Hematopoietic multipotent progenitor cell treated with erythropoietin and hydrocortisone succinate and interleukin-3 and kit ligand, for 8 days (in vitro differentiated cells): ENCODE measurements around the gene CCDC12.
A peak's percentile ranks its signal among the peaks of the same experiment; 100 is the strongest.
"Not testable (repeated sequence)": the region's sequence is repeated elsewhere in the genome, so short reads cannot be mapped to it uniquely, and the experiment has no call there.

ENCODE experiments used
- DNase-seq: peaks from one replicate; pipeline ENCODE4 v3.0.0-alpha.2; 2015

CCDC12 gene

DNA sequence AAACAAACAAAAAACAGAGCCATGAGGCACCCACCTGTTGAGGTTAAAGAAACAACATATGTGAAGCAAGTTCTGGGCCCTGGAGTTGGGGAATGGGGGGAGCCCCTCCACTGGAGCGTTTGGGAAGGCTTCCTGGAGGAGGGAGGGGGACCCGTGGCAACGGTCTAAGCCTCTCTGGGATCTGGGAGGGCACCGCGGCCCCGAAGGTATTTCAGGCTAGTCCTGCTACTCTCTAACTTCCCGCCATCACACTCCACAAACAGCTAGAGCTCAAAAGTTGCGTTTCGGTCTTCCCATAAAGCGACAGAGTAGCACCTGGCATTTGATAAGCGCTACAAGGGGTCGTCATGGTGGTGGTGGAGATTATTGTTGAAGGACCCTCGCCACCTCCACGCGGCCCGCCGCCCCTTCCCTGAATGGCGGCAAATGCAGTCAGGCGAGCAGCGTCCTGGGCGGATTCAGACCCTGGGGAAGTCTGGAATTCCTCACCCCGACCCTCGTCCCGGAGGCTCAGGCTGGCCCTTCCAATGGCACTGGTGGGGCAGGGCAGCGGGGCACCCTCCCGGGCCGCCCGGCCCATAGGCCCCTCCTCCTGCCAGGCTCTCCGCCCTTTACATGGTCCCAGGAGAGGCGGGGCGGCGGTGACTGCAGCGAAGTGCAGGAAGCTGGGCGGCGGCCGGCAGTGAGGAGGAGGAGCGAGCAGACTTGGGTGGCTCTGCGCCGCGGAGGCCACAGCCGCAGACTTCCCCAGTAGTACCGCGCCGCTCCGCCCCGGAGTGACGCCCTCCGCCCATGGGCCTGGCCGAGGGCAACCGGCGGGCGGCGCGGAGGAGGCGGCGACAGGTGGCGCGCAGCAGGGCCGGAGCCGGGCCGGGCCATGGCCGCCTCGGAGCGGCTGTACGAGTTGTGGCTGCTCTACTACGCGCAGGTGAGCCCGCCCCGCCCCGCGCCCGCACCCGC is 2.7 kb upstream of the CCDC12 start, which contains the start of gene NBEAL2:
TSS of gene NBEAL2 (plus strand) at position 682 of the 960 bp plus-strand sequence. CDS start at position 878, 196 bp downstream.
- peak; percentile 96 for DNase-seq

DNA sequence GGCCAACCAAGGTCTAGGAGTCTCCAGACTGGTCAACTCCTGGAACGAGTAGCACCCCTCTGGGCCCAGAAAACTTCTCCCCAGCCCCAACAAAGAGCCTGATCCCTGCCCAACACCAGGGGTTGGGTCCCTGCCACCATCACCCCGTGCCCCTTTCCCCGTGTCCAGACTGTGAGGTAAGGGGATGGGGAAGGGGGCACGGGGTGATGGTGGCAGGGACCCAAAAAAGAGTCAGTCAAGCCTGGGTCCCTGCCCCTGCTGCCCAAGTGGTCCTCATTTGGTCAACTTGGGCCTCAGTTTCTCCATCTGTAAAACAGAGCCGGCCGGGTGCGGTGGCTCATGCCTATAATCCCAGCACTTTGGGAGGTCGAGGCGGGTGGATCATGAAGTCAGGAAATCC is 1.8 kb upstream of the CCDC12 start:
- DNase-seq = no peak

DNA sequence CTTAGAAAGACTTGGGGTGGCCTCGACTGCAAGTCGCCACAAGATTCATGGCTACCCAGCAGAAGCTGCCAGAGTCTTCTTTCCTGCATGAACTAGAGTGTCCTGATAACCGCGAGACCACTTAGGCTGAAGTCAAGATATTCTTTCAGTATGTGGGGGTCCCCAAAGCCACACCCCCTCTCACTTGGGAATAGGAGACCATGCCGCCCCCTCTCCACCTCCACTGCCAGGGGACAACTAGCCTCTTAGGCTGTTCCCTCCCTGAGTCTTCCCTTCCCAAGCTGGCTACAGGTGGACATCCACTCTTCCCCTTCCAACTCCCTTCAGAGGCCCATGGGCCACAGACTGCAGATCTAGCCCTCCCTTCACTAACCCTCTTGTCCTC is 1.3 kb upstream of the CCDC12 start:
- no peak for DNase-seq

DNA sequence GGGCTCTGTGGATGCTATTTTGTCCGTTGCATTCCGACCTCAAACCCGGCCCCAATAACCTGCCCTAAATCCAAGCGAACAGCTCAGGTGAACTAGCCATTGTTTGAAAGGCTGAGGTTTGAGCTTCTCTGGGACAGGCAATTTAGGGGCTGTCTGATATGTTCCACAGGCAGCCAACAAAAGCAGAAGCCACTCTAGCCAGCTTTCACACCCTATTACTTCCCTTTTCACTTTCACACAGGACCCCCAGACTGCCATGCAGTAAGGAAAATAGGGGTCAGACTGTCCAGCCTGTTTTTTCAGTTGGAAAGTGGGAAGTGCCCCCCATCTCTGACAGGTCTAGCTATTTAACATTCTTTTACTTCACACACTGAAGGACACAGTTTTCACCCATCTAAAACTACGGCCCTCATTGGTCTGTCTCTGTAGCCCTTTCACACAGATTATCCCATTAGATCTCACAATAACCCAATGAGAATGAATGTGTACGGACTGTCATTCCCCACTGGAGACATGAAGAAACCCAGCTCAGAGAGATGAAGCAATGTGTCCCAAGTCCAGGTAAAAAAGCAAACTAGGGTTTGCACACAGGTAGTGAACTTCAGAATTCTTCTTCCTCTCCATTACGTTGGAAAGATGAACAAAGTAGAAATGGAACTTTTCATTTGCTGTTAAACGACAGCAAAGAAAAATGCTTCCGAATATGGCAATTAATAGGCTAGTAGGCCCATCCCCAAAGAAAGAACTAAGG is 1.9 kb downstream of the CCDC12 start:
- no peak for DNase-seq

DNA sequence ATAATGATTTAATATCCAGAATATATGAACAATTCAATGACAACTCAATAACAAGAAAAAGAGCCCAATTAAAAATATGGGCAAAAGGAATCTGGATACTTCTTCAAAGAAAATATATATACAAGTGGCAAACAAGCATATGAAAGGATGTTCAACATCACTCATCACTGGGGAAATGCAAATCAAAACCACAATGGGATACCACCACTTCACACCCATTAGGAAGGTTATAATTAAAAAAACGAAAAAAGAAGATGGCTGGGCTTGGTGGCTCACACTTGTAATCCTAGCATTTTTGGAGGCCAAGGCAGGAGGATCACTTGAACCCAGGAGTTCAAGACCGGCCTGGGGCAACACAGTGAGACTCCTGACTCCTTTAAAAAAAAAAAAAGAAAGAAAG is 4.1 kb downstream of the CCDC12 start:
- no peak for DNase-seq

DNA sequence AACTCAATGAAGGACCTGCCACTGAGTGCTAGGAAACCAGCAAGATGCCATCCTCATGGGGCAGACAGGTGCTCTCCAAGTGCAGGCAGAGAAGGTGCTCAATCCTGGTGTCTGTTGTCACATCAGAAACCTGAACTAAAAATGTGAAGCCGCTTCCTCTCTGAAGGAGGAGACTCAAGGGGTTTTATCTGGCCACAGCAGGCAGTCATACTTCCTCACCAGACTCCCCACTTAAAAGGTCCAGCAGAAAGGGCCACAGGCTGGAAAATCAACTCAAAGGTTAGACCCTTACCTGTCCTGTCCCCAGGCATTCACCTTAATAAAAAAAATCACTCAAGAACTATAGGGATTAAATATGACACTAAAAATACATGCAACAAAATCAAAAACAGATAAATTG is 4.8 kb downstream of the CCDC12 start:
- peak; percentile 59 for DNase-seq

DNA sequence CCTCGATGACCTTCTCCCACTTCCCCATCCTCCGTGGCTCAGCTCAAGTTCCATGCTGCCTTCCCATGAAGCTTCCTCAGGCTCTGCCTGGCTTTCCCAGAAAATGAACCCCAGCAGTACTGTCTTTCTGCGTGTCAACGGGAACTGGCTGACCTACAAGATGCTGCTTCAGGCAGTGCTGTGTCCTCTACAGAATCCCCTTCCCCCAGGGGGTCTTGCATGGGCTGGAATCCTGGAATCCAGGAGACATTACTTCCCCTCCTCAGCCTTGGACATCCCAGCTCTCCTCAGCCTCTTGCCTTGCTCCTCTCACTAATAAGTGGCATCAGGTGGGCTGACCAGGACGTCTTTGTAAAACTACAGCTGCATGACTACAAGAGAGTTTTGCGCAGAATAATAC is 5.4 kb downstream of the CCDC12 start:
- DNase-seq = no peak

DNA sequence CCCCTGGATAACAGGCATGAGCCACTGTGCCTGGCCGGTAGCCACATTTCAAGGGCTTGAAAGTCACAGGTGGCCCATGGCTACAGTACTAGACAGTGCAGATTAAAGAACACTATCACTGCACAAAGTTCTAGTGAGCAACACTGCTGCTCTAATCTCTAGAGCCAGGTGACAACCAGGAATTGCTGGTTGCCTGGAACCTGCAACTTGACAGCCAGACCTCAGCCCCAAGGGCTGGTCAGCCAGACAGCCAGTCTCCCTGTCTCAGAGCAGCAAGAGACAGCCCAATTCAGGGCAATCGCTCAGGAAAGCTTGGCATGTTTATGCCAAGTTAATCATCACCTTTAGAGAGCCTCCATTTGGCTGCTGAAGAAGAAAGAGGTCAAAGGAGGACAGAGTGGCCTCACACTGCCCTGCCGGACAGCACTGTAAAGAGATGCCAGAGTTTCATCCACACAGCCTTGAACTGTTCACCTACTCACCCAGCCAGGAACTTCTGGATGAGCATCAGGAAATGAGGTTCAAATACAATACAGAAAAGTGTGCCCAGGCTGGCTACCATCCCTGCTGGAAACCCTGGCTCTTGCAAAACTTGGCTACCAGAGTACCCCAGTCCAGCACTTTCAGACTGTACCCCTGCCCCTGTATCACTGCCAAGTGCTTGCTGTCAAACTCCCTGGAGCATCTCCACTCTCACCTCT is 6.0 kb downstream of the CCDC12 start:
- peak; percentile 45 for DNase-seq

DNA sequence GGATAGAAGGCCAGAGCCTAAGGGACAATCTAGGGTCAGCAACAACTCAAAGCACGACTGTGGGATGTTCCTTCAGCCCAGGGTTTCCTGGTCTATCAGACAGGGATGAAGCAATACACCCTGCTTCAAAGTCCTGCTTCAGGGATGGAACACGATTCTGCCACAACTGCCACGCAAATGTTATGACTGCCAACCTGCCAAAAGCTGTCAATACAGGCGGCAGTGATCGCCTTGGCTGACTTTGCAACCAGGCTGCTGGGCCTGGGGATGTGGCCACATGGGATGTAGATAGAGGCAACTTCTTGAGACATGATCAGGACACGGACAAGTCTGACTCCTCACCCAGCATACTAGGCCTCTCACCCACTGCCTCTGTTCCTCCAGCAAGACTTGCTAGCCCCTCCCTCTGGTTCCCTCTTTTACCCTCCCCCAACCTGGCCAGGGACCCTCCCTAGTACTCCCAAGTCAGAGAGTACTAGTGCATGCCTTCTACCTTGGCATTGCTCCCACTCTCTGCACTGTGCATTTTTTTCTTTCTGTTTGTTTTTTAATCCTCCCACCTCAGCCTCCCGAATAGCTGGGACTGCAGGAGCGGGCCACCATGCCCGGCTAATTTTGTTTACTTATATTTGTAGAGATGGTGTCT is 7.6 kb downstream of the CCDC12 start:
- DNase-seq = no peak

DNA sequence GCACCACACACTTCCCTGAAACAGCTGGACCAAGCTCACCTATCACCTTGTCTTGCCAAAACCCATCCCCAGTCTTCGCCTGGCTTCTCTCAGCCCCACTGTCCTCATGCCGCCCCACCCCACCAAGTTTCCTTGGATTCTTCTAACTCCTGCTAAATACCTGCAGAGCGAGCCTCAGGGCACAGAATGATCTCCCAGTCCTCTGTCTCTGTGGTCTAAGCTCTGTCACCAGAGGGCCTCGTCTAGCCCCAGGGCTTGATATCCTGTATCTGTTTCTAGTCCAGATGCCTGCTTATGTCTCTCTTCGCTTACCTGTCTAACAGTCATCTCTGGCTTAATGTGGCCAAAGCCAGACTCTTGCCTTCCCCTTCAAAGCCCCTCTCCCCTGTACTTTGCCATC is 9.7 kb downstream of the CCDC12 start:
- no peak for DNase-seq

DNA sequence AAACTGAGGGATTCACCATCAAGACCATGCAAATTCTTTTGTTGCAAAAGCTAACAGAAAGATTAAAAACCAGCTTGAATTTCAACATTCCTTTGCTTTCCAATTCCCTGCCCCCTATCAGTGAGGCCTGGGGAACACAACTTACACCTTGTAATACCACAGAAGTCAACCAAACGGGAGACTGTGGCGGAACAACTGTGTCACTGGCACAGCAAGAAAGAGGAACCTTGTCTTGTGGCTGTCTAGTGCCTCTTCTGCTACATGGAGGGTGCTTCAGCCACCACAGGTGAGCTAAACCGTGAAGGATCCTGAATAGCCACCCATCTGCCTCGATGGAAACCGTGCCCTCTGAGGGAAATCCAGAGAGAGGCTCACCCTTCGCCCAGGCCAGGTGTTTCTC is 11.4 kb downstream of the CCDC12 start:
- DNase-seq = peak; percentile 42

DNA sequence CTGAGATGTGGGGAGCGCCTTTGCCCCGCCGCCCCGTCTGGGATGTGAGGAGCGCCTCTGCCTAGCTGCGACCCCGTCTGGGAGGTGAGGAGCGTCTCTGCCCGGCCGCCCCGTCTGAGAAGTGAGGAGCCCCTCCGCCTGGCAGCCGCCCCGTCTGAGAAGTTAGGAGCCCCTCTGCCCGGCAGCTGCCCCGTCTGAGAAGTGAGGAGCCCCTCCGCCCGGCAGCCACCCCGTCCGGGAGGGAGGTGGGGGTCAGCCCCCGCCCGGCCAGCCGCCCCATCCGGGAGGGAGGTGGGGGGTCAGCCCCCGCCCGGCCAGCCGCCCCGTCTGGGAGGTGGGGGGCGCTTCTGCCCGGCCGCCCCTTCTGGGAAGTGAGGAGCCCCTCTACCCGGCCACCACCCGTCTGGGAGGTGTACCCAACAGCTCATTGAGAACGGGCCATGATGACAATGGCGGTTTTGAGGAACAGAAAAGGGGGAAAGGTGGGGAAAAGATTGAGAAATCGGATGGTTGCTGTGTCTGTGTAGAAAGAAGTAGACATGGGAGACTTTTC is 12.4 kb downstream of the CCDC12 start:
- not testable (repeated sequence) for DNase-seq

DNA sequence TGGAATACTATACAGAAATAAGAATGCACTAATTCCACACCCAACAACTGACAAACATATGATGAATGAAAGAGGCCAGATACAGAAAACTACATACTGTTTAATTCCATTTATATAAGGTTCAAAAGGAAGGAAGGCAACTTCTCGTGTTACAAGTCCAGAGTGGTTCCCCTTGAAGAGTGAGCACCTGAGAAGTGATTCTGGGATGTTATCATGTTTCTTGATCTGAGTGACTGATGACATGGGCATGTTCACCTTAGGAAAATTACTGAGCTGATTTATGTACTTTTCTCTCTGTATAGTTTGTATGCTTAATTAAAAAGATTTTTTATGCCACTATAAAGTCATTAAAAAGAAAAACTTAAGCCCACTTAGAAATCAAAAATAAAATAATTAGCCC is 13.6 kb downstream of the CCDC12 start:
- DNase-seq = no peak

DNA sequence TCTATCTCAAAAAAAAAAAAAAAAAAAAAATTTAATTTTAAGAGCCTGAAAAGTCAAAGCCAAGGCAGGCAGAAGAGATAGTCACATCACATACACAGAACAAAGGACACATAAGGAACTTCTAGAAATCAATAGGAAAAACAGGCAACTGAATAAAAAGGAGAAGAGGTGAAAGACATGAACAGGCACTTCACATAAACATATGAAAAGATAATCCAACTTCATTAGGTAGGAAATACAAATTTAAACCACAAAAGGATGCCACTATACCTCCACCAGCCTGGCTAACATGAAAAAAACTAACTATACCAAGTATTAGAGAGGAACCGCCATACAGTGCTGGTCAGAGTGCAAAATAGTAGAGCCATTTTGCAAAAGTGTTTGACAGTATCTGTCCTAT is 14.1 kb downstream of the CCDC12 start:
- DNase-seq = no peak

DNA sequence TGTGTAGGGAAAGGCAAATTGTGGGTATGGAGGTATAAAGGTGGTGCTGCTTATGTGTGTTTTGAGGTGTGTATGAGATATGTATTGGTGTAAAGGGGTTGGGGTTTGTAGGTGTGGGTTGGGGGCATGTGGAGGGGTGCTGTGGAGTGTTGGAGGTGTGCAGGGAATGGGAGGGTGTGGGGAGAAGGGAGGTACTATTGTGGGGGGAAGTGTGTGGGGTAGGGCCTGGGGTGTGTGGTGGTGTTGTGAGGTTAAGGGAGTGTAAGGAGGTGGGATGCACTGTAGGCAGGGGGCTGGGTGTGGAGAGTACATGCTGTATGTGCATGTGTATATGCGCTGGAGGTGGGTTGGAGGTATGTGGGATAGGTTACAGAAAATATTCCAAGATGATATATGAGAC is 15.7 kb downstream of the CCDC12 start:
- DNase-seq = no peak

DNA sequence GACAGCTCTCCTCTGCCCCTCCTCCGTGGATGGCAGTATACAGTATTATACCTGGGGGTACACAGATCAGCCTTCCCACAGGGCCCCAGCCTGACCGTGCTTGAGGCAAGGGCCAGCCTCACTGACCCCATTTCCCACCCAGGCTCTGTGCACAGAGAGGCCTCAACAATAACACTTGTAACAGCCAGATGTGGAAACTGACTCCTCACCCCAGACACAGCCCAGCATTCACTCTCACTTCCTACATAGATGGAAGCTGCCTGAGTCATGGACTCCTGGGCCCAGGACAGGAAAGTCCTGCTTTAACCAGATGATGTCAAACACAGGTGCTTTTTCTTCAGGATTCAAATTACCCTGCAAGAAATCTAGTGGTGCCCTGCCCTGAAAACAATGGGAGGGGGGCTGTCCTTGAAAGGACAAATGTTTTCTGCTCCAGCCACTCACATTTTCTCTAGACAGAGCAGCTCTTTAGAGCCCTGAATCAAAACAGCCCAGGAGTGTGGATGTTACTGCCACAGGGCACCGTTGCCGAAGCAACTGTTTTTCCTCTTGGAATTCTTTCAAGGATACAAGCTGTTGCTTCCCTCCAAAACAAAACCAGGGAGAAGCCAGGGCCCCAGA is 16.4 kb downstream of the CCDC12 start:
- DNase-seq = no peak

DNA sequence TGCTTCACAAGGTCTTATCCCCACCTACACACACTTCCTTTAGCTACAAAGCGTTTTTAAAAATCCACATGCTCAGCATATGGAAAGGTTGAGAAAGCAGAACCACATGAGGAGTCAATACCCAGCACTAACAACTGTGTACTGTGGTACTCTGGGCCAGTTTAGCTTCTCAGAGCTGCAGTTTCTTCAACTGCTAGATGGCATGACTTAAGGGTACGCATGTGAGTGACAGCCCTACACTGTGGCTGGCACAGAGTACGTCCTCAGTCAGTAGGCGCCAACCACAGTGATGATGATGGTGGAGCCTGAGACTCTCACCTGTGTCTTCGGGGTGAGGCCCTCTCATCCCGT is 17.4 kb downstream of the CCDC12 start:
- no peak for DNase-seq

DNA sequence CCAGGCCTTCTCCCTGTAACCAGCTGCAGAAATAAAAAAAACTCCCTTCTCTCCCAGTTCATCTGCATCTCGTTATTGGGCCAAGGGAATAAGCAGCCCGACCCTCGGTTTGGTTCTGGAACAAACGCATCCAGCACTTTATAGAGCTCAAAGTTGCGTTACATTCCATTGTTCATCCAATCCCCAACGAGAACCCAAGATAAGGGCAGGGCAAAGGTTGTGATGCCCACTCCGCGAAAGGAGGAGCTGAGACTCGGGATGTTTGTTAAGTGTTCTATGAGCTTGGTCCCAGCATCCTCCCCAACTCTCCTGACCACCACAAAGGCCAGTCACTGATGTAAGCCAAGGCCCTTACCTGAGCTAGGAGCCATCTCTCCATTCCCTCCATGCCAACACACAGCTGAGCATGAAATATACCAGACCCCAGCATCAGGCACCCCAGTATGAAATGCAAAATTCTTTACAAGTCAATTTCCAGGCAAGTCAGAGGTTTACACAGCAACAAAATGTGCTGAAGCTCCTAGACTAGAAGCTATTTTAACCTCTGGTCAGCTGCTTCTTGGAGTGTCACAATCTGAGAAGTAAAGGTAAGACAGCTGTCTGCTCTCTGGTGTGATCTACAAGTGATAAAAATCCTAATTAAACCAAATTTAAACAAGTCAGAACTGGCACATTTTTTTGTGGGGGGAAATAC is 17.9 kb downstream of the CCDC12 start:
- no peak for DNase-seq

DNA sequence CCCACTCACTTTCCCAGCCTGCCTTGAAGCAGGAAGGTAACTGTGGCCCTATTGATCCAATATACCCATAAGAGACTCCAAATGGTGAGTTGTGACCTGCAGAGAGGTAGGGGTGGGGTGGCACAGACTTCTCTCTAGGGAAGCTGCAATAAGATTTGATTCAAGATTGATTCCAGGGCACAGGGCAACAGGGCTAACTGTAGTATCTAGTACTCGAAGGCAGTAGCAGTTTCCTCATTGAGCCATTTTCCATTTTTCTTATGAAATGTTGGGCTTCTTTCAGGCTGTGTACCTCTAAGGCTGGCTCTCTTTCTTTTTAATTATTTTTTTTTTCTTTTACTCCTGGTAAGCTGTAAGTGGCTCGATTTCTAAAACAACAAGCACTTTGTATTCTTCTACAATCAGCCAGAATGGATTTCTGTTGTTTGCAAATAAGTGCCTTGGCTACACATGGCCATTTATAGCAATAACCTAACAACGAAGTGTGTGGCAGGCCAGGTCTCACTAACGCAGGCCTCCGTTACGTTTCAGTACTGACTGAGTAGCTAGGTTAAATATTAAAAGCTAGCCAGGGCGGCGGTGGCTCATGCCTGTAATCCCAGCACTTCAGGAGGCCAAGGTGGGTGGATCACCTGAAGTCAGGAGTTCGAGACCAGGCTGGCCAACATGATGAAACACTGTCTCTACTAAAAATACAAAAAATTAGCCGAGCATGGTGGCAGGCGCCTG is 19.3 kb downstream of the CCDC12 start:
- no peak for DNase-seq

DNA sequence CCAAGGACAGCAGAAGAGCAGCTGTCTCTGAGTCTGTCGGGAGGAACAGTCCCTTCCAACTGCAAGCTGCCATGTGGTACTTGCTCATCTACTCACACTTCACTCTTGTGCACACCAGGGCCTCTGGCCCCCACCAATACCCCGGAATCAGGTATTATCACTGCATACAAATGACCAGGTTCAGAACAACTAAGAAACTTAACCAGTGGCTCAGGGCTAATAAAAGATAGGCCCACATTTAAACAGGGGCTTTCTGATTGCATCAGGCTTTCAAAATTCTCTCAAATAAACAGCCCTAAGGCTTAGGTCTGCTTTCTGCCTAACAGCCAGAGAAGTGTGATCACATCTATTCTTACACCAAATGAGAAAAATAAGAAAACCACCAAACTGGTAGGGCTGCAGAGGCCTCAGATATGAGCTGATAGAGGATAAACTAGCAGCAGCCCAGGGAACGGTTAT is 20.7 kb downstream of the CCDC12 start:
- no peak for DNase-seq

DNA sequence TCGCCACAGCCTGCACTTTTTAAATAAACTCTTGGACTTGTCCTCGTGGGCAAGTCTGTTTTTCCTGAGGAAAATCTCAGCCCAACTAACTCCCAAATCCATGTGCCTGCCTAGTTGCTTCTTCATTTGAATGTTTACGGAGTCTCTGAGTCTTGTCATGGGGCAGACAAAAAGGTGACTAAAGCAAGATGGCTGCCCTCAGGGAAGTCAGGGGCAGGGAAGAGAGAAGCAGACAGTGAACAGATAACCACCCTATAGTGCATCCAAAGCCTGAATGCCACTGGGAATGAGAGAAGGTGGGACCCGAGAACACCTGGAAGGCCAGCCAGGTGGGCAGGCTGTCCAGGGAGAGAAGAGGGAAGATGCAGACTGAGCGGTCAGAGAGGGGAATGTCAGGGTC is 21.4 kb downstream of the CCDC12 start:
- no peak for DNase-seq
